K562 (cell line): ENCODE data around the gene RNF187. TPM values are rescaled to one million over a fixed set of nuclear protein-coding genes. Genes with fewer than 3 reads are reported as not detected.

ENCODE experiments used
- EGR1 ChIP-seq: fragments of 450-650 bp; conservative IDR thresholded peaks from 2 replicates; pipeline ENCODE4 v1.6.1; 2017; ENCODE audit warnings: mild to moderate bottlenecking
- GTF2B ChIP-seq: IDR thresholded peaks from 2 replicates; pipeline ENCODE4 v1.6.1; 2011; ENCODE audit not compliant: insufficient read length; ENCODE audit errors: extremely low read depth
- HCFC1 ChIP-seq: IDR thresholded peaks from 2 replicates; pipeline ENCODE4 v1.6.1; 2012; ENCODE audit warnings: low read depth, low read length, improper control_type of control experiment
- PHF21A ChIP-seq: fragments of 450-650 bp; IDR thresholded peaks from 2 replicates; pipeline ENCODE4 v1.6.1; 2017; ENCODE audit warnings: low read depth, borderline replicate concordance
- PYGO2 ChIP-seq: fragments of 450-650 bp; IDR thresholded peaks from 2 replicates; pipeline ENCODE4 v1.6.1; 2016; ENCODE audit warnings: mild to moderate bottlenecking, missing genetic modification characterization, moderate library complexity, missing compliant biosample characterization
- TCF15 ChIP-seq: fragments of 250-450 bp; sonication (Bioruptor Pico); IDR thresholded peaks from 2 replicates; pipeline ENCODE4 v1.8.0; 2022; ENCODE audit warnings: moderate library complexity, mild to moderate bottlenecking, inconsistent platforms
- ZBTB9 ChIP-seq: fragments of 450-650 bp; formaldehyde crosslinking; IDR thresholded peaks from 2 replicates; pipeline ENCODE4 v1.4.0; 2020; ENCODE audit warnings: mild to moderate bottlenecking, moderate library complexity
- ZC3H4 ChIP-seq: sonication (generic); formaldehyde crosslinking; IDR thresholded peaks from 2 replicates; pipeline ENCODE4 v1.9.0; 2021; ENCODE audit warnings: missing genetic modification reagents, borderline replicate concordance
- ZFP91 ChIP-seq: sonication (generic); formaldehyde crosslinking; IDR thresholded peaks from 2 replicates; pipeline ENCODE4 v1.8.0; 2022; ENCODE audit warnings: mild to moderate bottlenecking, missing genetic modification reagents
- ZNF280A ChIP-seq: fragments of 450-650 bp; IDR thresholded peaks from 2 replicates; pipeline ENCODE4 v1.6.1; 2018; ENCODE audit warnings: mild to moderate bottlenecking, low read depth; ENCODE audit not compliant: partially characterized antibody
- polyA plus RNA-seq, 8 experiments: library from polyadenylated mRNA; depleted of rRNA in 4 of 8; stranded (reverse) in 5 of 8; unstranded in 3 of 8; fragments of >200 nt; fragmentation: Nextera tagmentation in 2 of 8; fragmentation: Illumina TruSeq in 1 of 8; extraction: Ambion mirVana in 2 of 8; extraction: Trizol in 1 of 8; gene quantifications; 2 replicates each; pipeline versions ENCODE4 v1.2.1 to v1.2.3, GENCODE V29; 2011 to 2014; ENCODE audit warnings: inconsistent platforms in 1 of 8, missing spikeins in 1 of 8
- total RNA-seq, 7 experiments: library from RNA; depleted of rRNA in 6 of 7; stranded (reverse); fragments of >200 nt in 6 of 7; fragmentation: Illumina TruSeq in 2 of 7; extraction: Trizol in 2 of 7; gene quantifications; 2 replicates each; pipeline versions ENCODE4 v1.2.1 to v1.2.3, GENCODE V29; 2011 to 2021; ENCODE audit warnings: low replicate concordance in 1 of 7

Gene RNF187
- total and polyA plus RNA-seq, 9 of the 15 experiments (the other 6 are each of a cell fraction or from before 2014, with no cell fraction given): 2.3 to 119 (median 41.9) TPM

GRCh38 chr1:228457396-228458176, 29.6 kb upstream of the RNF187 start (continued):
- TF ChIP-seq ZFP91 (CRISPR knock-in tag) (peak; percentile 60; the same call in 1 of the 2 replicates), HCFC1 (peak; percentile 65), PHF21A (peak; percentile 61; the same call in 1 of the 2 replicates), PYGO2 (tag) (no peak), TCF15 (CRISPR knock-in tag) (no peak), ZC3H4 (CRISPR knock-in tag) (peak; percentile 58; the same call in 1 of the 2 replicates), ZBTB9 (CRISPR knock-in tag) (peak; percentile 38; the same call in 1 of the 2 replicates), GTF2B (peak; percentile 94), ZNF280A (no peak), EGR1 (peak; percentile 93)
